ENCODE data around the gene SAP130. TPM values are rescaled to one million over a fixed set of nuclear protein-coding genes. Genes with fewer than 3 reads are reported as not detected.
"Not testable (repeated sequence)": the region's sequence is repeated elsewhere in the genome, so short reads cannot be mapped to it uniquely, and the experiment has no call there.

The SAP130 gene
- total RNA-seq, 1 experiment from 2014 or later: 4.3 TPM

DNA sequence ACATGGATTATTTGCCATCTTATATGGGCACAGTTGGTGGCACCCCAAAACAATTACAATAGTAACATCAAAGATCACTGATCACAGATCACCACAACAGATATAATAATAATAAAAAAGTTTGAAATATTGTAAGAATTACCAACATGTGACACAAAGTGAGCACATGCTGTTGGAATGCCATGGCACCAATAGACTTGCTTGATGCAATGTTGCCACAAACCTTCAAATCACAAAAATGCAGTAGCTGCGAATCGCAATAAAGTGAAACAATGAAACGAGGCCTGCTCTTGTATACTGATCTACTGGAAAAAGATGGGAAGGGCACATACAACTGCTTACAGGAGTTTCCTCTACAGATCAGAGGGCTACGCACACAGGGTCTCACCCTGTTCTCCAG, 109.9 kb downstream of the SAP130 start:
- in situ Hi-C loops (cut with HindIII; ENCODE audit: low pct_unique_long_range_greater_than_20kb, low sequenced_read_pairs): no loop called here
- DNase-seq (ENCODE audit: low read depth, low spot score): no peak

DNA sequence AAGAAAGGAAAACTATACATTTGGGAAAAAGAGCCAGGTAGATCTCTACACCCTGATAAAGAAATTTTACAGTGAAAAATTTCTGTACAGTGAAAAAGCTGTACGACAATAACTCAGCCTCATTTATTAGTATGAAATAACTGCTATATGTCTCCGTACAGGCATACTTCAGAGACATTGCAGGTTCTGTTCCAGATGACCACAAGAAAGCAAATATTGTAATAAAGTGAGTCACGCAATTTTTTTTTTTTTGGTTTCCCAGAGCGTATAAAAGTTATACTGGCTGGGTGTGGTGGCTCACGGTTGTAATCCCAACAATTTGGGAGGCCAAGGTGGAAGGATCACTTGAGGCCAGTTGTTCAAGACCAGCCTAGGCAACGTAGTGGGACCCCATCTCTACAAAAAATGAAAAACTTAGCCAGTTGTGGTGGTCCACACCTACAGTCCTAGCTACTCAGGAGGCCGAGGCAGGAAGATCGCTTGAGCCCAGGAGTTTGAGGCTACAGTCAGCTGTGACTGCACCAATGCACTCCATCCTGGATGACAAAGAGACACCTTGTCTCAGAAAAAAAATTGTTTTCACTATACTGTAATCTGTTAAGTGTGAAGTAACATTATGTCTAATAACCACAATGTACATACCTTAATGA, 113.9 kb downstream of the SAP130 start:
- in situ Hi-C loops (cut with HindIII; ENCODE audit: low pct_unique_long_range_greater_than_20kb, low sequenced_read_pairs): no loop called here
- no peak for DNase-seq (ENCODE audit: low read depth, low spot score)

GRCh38 chr2:127911737-127912136, 116.1 kb downstream of the SAP130 start:
- DNase-seq (ENCODE audit: low read depth, low spot score): no peak
- in situ Hi-C loops (cut with HindIII; ENCODE audit: low pct_unique_long_range_greater_than_20kb, low sequenced_read_pairs): no loop called here

DNA sequence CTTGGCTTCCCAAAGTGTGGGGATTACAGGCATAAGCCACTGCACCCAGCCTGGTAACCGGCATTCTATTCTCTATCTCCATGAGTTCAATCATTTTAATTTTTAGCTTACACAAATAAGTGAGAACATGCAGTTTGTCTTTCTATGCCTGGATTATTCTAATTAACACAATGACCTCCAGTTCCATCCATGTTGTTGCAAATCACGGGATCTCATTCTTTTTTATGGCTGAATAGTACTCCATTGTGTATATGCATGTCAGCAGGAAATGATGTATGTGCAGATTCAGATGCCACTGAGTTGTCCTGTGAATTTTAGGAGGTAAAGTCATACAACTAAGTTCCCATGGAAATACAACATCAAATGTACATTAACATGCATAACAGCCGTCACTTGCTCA, 117.4 kb downstream of the SAP130 start:
- in situ Hi-C loops (cut with HindIII; ENCODE audit: low pct_unique_long_range_greater_than_20kb, low sequenced_read_pairs): no loop called here
- no peak for DNase-seq (ENCODE audit: low read depth, low spot score)

DNA sequence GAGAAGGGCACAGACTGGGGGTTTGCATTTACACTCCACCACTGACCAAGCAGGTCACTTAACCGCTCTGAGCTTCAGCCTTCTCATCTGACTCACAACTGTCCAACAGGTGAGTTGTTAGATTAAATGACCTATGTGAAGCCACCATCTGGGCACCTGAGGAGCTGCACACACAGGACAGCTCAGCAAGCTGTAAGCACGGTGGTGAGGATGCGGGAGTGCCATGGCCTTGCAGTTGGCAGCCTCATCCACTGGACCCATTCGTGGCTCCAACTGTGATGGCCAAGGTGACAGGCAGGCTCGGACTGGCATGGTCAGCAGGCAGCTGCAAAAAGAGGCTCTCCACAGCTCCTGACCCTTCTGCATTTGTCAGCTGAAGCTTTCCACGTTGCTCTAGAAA, 118.8 kb downstream of the SAP130 start:
- in situ Hi-C loops (cut with HindIII; ENCODE audit: low pct_unique_long_range_greater_than_20kb, low sequenced_read_pairs): no loop called here
- DNase-seq (ENCODE audit: low read depth, low spot score): no peak

DNA sequence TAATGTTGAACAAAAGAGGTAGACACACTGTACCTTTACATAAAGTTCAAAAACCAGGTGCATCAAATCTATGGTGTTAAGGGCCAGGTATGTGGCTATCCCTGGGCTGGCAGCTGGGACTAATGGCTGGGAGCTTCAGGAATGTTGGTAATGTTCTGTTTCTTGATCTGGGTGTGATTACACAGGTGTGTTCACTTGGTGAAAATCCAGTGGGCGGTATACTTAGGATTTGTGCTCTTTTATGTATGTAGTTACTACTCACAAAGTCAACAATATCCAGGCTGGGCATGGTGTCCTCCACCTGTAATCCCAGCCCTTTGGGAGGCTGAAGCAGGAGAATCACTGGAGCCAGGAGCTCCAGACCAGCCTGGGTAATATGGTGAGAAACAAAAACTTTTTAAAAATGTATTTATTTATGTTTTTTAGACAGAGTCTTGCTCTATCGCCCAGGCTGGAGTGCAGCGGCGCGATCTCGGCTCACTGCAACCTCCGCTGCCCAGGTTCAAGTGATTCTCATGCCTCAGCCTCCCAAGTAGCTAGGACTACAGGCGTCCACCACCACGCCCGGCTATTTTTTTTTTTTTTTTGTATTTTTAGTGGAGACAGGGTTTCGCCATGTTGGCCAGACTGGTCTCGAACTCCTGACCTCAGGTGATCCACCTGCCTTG, 120.0 kb downstream of the SAP130 start:
- DNase-seq (ENCODE audit: low read depth, low spot score); in situ Hi-C loops (cut with HindIII; ENCODE audit: low pct_unique_long_range_greater_than_20kb, low sequenced_read_pairs): not testable (repeated sequence)

- in situ Hi-C loops (cut with HindIII; ENCODE audit: low pct_unique_long_range_greater_than_20kb, low sequenced_read_pairs): no loop called here
- peak; percentile 24 for DNase-seq (ENCODE audit: low read depth, low spot score)
Observed at GRCh38 chr2:127906206-127906926, 121.5 kb downstream of the SAP130 start.

- in situ Hi-C loops (cut with HindIII; ENCODE audit: low pct_unique_long_range_greater_than_20kb, low sequenced_read_pairs): no loop called here
- no peak for DNase-seq (ENCODE audit: low read depth, low spot score)
Observed at GRCh38 chr2:127901339-127902056, 126.4 kb downstream of the SAP130 start.

GRCh38 chr2:127897531-127898211, 130.2 kb downstream of the SAP130 start:
- no peak for DNase-seq (ENCODE audit: low read depth, low spot score)
- in situ Hi-C loops (cut with HindIII; ENCODE audit: low pct_unique_long_range_greater_than_20kb, low sequenced_read_pairs): no loop called here

GRCh38 chr2:127893494-127893893, 134.4 kb downstream of the SAP130 start:
- DNase-seq (ENCODE audit: low read depth, low spot score): no peak
- in situ Hi-C loops (cut with HindIII; ENCODE audit: low pct_unique_long_range_greater_than_20kb, low sequenced_read_pairs): no loop called here

DNA sequence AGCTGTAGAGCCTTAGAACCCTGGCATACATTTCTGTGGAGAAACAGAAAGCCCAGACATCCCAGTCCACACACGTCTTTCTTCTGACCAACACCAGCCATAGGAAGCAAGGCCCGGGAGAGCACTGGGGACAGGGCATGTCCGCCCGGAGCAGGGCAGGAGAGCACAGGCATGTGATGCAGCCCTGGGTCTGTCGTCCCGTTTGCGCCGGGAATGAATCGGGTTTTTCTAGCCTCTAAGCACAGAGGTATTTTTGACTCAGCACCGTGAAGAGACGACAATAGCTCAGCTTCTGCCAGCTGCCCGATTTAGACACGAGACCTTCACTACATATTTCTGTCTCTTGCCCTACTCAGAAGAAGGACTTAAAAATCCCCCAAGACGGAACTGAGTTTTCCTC, 134.8 kb downstream of the SAP130 start:
- in situ Hi-C loops (cut with HindIII; ENCODE audit: low pct_unique_long_range_greater_than_20kb, low sequenced_read_pairs): no loop called here
- DNase-seq (ENCODE audit: low read depth, low spot score): no peak

DNA sequence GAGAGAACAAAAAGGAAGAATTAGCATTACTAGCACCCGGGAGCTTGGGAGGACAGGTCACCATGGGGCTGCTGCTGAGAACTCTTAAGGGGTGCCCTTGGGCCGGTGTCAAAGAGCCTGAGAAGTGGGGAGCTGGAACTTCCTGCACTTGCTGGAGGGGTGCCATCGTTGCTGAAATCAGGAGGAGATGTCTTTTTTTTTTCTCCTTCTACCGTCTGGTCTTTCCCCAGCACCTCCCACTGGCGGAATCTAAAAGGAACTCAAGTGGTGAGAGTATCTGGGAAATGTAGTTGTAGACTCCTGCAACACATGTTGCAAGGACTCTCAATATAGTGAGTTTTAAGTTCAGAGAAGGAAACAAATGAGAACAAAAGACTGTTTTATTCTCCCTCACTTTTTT, 136.0 kb downstream of the SAP130 start:
- no peak for DNase-seq (ENCODE audit: low read depth, low spot score)
- in situ Hi-C loops (cut with HindIII; ENCODE audit: low pct_unique_long_range_greater_than_20kb, low sequenced_read_pairs): no loop called here

Small RNAs within 50 kb of the gene (small RNA-seq; reads per million reads assigned to genes)
- gene AC012306.1 (0 reads per million in 2 experiments), gene AC108059.3 (0 to 0.19 reads per million in 2 experiments), gene RF00019 (0 reads per million in 2 experiments)

Other genes with a start within 250 kb of the SAP130 start
- gene WDR33, start 216.9 kb downstream of the SAP130 start, total RNA-seq (2014; rRNA removed; shearing (Covaris generic)): 25.1 and 27.3 TPM in 2 replicates
- 19.6 TPM in 2 replicates for gene POLR2D, start 169.9 kb downstream of the SAP130 start, total RNA-seq (2014; rRNA removed; shearing (Covaris generic))
- 25.3 and 28.8 TPM in 2 replicates for gene AMMECR1L, start 142.1 kb downstream of the SAP130 start, total RNA-seq (2014; rRNA removed; shearing (Covaris generic))
- gene UGGT1, start 63.1 kb upstream of the SAP130 start, total RNA-seq (2014; rRNA removed; shearing (Covaris generic)): 52.3 and 58.4 TPM in 2 replicates